Measurements from ENCODE around the gene PNPO.

DNA sequence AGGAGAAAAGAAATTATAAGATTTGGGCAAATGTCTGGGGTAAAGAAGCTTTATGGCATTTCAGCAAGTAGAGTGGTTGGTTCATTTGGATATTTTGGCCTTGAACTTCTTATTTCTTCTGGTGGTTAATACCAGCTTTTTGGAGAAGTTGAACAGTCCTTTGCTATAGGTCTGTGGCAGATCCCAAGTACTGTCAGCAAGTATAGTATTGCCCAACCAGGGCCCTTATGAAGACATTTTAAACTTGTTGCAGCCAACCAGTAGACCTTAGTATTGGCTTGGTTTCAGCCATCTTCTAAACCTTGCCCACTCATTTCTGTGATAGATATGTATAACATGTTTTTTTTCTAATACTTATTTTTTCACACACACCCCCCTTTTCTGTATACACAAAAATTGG, 43.1 kb upstream of the PNPO start:
- TF ChIP-seq, protein P1, sequence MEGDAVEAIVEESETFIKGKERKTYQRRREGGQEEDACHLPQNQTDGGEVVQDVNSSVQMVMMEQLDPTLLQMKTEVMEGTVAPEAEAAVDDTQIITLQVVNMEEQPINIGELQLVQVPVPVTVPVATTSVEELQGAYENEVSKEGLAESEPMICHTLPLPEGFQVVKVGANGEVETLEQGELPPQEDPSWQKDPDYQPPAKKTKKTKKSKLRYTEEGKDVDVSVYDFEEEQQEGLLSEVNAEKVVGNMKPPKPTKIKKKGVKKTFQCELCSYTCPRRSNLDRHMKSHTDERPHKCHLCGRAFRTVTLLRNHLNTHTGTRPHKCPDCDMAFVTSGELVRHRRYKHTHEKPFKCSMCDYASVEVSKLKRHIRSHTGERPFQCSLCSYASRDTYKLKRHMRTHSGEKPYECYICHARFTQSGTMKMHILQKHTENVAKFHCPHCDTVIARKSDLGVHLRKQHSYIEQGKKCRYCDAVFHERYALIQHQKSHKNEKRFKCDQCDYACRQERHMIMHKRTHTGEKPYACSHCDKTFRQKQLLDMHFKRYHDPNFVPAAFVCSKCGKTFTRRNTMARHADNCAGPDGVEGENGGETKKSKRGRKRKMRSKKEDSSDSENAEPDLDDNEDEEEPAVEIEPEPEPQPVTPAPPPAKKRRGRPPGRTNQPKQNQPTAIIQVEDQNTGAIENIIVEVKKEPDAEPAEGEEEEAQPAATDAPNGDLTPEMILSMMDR (IDR thresholded peaks at IDR 0.05; ENCODE audit: low read length), result no peak
- TF ChIP-seq EZH2 (IDR thresholded peaks at IDR 0.05; ENCODE audit: borderline replicate concordance, low read length), result no peak

All from OCI-LY1 (cell line).